ENCODE results near the gene KRTAP9-9. TPM values are rescaled to one million over a fixed set of nuclear protein-coding genes. Genes with fewer than 3 reads are reported as not detected.
"Not testable (repeated sequence)": the region's sequence is repeated elsewhere in the genome, so short reads cannot be mapped to it uniquely, and the experiment has no call there.

Gene KRTAP9-9
- not detected for total RNA-seq
- not detected for polyA plus RNA-seq
- long read RNA-seq, donor 1 = 0 reads
- long read RNA-seq, donor 2 = 0 reads

DNA sequence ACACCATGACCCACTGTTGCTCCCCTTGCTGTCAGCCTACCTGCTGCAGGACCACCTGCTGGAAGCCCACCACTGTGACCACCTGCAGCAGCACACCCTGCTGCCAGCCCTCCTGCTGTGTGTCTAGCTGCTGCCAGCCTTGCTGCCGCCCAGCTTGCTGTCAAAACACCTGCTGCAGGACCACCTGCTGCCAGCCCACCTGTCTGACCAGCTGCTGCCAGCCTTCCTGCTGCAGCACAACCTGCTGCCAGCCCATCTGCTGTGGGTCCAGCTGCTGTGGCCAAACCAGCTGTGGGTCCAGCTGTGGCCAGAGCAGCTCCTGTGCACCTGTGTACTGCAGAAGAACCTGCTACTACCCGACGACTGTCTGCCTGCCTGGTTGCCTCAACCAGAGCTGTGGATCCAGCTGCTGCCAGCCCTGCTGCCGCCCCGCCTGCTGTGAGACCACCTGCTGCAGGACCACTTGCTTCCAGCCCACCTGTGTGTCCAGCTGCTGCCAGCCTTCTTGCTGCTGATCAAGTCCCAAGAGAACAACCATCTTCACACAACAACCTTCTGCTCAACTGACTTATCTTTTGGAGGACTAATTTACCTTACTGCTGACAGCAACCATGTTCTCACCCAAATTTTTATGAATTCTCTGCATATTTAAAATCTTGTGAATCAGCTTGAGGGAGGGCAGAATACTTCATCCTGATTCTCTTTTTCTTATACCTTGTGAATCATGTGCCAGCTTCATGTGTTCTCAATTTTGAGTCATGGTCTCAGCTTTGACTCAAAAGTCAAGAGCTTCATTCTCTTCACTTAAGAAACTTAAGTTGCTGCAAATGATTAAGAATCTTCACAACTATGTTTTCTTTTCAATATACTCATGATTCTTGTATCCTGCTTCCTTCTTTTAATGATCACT lies at the start of gene KRTAP9-9:
KRTAP9-9 (plus strand) TSS at position 4 of the 910 bp plus-strand sequence.
- H3K36me3 ChIP-seq (ENCODE audit: insufficient read depth in 1 of 2, low read depth in 1 of 2); intact Hi-C loops (cut with DNase I); H3K9me3 ChIP-seq; ATAC-seq; H3K4me1 ChIP-seq; DNase-seq; H3K4me3 ChIP-seq; H3K27ac ChIP-seq: not testable (repeated sequence)
- H3K27me3 ChIP-seq (ENCODE audit: insufficient read depth in 3 of 3, low read length in 2 of 3) = peaks cover 2 to 54% (median 11%) of the 10 kb centered on the region in 3 donors
- 47 to 54% (median 52%) methylated on average over 4 to 5 of the region's 5 CpGs for WGBS, 3 donors

DNA sequence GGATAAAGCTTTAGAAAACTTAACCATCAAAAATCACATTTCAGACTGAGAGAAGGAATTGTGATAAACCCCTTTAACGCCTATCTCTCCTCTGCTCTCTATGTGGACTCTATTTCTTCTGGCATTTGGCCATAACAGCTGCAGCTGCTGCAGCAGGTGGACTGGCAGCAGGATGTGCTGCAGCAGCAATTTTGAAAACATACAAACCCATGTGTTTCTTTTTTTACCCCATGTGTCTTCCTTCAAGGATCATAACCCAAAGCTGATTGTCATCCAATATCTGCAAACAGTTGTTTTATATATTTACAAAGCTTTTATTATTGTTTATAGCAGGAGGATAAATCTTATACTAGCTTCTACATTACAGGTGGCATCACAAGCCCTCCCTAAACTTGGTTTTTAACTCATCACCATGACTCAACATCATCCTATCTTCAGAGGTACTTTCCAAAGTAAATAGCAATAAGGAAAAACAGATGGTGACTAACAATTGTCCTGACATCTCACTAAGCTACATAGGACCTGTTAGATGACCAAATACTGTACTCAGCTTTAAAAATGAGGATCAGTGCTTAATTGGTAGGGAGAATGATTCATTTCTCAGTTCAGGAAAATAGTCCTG lies 43.2 kb upstream of the KRTAP9-9 start:
- Histone ChIP-seq H3K27ac (no peak overlapping the region), H3K4me3 (no peak overlapping the region), H3K9me3 (no peaks in the 10 kb centered on the region), H3K27me3 (ENCODE audit: insufficient read depth in 3 of 3, low read length in 2 of 3) (peaks cover 0 to 8% (median 0%) of the 10 kb centered on the region in 3 donors), H3K36me3 (ENCODE audit: insufficient read depth in 1 of 2, low read depth in 1 of 2) (no peaks in the 10 kb centered on the region), H3K4me1 (no peaks in the 10 kb centered on the region)
- WGBS, 3 donors = 8 to 22% (median 12%) methylated on average over 1 of the region's 1 CpG
- intact Hi-C loops (cut with DNase I) = no loop called here
- ATAC-seq = no peak
- TF ChIP-seq, protein P1, sequence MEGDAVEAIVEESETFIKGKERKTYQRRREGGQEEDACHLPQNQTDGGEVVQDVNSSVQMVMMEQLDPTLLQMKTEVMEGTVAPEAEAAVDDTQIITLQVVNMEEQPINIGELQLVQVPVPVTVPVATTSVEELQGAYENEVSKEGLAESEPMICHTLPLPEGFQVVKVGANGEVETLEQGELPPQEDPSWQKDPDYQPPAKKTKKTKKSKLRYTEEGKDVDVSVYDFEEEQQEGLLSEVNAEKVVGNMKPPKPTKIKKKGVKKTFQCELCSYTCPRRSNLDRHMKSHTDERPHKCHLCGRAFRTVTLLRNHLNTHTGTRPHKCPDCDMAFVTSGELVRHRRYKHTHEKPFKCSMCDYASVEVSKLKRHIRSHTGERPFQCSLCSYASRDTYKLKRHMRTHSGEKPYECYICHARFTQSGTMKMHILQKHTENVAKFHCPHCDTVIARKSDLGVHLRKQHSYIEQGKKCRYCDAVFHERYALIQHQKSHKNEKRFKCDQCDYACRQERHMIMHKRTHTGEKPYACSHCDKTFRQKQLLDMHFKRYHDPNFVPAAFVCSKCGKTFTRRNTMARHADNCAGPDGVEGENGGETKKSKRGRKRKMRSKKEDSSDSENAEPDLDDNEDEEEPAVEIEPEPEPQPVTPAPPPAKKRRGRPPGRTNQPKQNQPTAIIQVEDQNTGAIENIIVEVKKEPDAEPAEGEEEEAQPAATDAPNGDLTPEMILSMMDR (IDR thresholded peaks at IDR 0.05) = no peak
- no peak for DNase-seq

DNA sequence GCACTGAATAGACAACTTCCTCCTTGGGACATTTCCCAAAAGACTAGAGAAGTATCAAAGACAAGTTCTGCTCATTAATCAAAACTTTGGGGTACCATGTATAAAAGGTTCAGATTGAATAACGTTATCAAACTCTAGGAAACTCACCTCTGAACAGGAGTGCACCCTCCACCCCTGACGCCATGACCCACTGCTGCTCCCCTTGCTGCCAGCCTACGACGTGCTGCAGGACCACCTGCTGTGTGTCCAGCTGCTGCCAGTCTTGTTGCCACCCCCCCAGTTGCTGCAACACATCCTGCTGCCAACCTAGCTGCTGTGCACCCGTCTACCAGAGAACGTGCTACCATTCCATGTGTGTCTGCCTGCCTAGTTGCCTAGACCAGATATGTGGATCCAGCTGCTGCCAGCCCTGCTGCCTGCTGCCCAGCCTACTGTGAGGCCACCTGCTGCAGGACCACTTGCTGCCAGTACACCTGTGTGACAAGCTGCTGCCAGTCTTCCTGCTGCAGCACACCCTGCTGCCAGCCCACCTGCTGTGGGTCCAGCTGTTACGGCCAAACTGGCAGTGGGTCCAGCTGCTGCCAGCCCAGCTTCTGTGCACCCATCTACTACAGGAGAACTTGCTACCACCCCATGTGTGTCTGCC lies 42.5 kb upstream of the KRTAP9-9 start:
- intact Hi-C loops (cut with DNase I) = no loop called here

DNA sequence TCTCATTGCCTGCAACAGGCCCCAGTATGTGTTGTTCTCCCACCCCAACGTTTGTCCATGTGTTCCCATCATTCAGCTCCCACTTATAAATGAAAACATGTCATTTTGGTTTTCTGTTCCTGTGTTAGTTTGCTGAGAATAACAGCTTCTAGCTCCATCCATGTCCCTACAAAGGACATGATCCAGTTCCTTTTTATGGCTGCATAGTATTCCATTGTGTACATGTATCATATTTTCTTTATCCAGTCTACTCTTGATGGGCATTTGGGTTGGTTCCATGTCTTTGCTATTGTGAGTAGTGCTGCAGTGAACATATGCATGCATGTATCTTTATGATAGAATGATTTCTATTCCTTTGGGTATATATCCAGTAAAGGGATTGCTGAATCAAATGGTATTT lies 39.5 kb upstream of the KRTAP9-9 start:
- Histone ChIP-seq H3K4me1 (no peaks in the 10 kb centered on the region), H3K9me3 (no peaks in the 10 kb centered on the region), H3K27me3 (ENCODE audit: insufficient read depth in 3 of 3, low read length in 2 of 3) (peaks cover 0 to 6% (median 0%) of the 10 kb centered on the region in 3 donors), H3K4me3 (no peak overlapping the region), H3K36me3 (ENCODE audit: insufficient read depth in 1 of 2, low read depth in 1 of 2) (no peaks in the 10 kb centered on the region), H3K27ac (no peak overlapping the region)
- ATAC-seq (no peak), DNase-seq (no peak)
- TF ChIP-seq, protein P1 (IDR thresholded peaks at IDR 0.05) = no peak
- 64 to 76% (median 71%) methylated on average over 1 of the region's 1 CpG for WGBS, 3 donors
- intact Hi-C loops (cut with DNase I) = no loop called here

More for the DNA sequence above, 42.5 kb upstream of the KRTAP9-9 start:
- no peaks in the 10 kb centered on the region for H3K36me3 ChIP-seq (ENCODE audit: insufficient read depth in 1 of 2, low read depth in 1 of 2)
- no peak overlapping the region for H3K4me3 ChIP-seq
- H3K4me1 ChIP-seq = no peaks in the 10 kb centered on the region
- peaks cover 0 to 8% (median 0%) of the 10 kb centered on the region in 3 donors for H3K27me3 ChIP-seq (ENCODE audit: insufficient read depth in 3 of 3, low read length in 2 of 3)
- DNase-seq (no peak), ATAC-seq (no peak)
- H3K9me3 ChIP-seq = no peaks in the 10 kb centered on the region
- WGBS, 3 donors = 30 to 38% (median 35%) methylated on average over 7 of the region's 7 CpGs
- no peak overlapping the region for H3K27ac ChIP-seq
- TF ChIP-seq, protein P1 (IDR thresholded peaks at IDR 0.05) = no peak

DNA sequence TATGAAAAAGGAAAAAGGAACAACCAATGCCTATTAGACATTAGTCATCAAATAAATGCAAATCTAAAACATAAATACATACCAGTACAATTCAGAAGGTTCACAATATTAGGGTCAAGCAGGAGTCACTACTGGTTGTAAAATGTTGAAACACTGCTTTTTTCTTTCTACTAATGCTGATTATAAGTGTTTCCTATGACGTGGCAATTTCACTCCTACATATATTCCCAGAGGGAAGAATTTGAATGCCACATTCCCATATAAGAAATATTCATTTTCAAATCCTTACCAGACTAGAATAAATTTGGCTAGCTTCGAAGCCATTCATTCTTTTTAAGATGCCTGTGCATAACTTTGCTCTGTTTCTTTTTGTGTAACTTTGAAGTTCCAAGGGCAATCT lies 31.4 kb upstream of the KRTAP9-9 start:
- Histone ChIP-seq H3K9me3 (no peaks in the 10 kb centered on the region), H3K27ac (no peak overlapping the region), H3K36me3 (ENCODE audit: insufficient read depth in 1 of 2, low read depth in 1 of 2) (no peaks in the 10 kb centered on the region), H3K4me1 (no peaks in the 10 kb centered on the region), H3K27me3 (ENCODE audit: insufficient read depth in 3 of 3, low read length in 2 of 3) (no peaks in the 10 kb centered on the region), H3K4me3 (no peak overlapping the region)
- intact Hi-C loops (cut with DNase I) = no loop called here
- TF ChIP-seq, protein P1 (IDR thresholded peaks at IDR 0.05) = no peak
- DNase-seq (no peak), ATAC-seq (no peak)
- WGBS, 3 donors = 51 to 59% (median 51%) methylated on average over 2 of the region's 2 CpGs
